Activated CD8-positive, alpha-beta memory T cell treated with anti-CD3 and anti-CD28 coated beads for 36 hours (primary cell): Measurements from ENCODE around the gene ABHD17C. TPM values are rescaled to one million over a fixed set of nuclear protein-coding genes. Genes with fewer than 3 reads are reported as not detected.

Experiments used
- CTCF ChIA-PET: fragments of 350-600 bp; sonication (Branson Sonifier 250); formaldehyde crosslinking; loops from one replicate; lab custom pipeline; 2021; ENCODE audit warnings: antibody characterized with exemption; lab: Charles Lee
- POLR2A ChIA-PET: fragments of 350-600 bp; sonication (Branson Sonifier 250); formaldehyde crosslinking; loops from one replicate; lab custom pipeline; 2021; ENCODE audit warnings: antibody characterized with exemption; lab: Charles Lee
- total RNA-seq, 2 experiments: library from RNA; stranded (reverse); gene quantifications; one replicate each; pipeline ENCODE4 v1.2.3, GENCODE V29; 2021

Gene ABHD17C
- total RNA-seq, 2 experiments from 2014 or later: 5.6 to 6.8 TPM

GRCh38 chr15:80684697-80685096, 10.4 kb upstream of the ABHD17C start:
- ChIA-PET POLR2A (no interaction called here), CTCF (no interaction called here)

DNA sequence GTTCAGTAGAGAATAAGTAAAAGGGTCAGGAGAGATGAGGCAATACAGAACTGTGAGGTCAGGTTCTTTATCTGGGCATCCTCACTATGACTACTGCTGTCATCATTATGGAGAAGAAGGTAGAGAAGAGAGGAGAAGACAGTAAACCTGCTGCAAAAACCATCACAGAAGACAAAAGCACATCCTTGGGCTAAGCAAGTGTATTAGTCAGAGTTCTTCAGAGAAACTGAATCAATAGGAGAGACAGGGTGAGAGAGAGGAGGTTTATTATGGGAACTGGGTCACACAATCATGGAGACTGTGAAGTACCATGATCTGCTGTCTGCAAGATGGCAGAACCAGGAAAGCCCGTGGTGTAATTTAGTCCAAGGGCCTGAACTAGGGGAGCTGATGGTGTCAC, 9.5 kb upstream of the ABHD17C start:
- POLR2A ChIA-PET: no interaction called here

DNA sequence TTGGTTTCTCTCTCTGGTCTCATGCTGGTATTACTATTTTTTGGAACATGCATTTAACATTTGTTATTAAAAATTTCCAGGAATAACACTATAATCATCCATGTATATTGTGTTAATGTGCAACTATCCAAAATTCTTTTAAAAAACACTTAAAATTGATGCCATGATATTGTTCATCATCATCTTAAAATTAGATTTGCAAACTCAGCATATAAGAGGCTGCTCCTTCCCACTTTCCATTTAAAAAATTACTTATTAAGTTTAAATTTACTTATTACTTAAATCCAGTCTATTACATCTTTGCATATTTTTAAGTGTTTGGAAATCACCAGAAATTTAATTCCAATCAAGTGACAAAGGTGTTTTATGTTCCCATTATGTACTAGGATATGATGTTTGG, 5.8 kb upstream of the ABHD17C start:
- POLR2A ChIA-PET: no interaction called here
- CTCF ChIA-PET: no interaction called here

More for the DNA sequence above, 9.5 kb upstream of the ABHD17C start:
- CTCF ChIA-PET: no interaction called here

DNA sequence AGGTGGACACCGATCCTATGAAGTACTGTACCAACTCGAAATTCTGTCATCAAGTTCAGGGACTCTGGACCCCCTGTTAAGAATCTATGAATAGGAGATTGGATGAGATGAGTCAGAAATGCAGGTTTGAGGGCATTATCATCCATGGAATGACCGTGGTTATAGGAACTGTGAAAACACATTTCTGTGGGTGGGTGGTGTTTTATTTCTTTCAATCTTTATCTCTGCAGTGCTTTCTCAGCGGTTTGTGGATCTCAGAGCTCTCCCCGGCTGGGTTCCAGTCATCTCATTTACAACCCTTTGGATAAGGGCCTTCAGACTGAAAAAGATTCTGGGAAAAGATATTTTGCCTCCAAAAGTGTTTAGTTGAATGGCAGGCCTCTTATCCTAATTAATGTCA, 5.4 kb upstream of the ABHD17C start:
- ChIA-PET POLR2A (interaction anchor here (0.6 kb wide), 1 partner anchor 140 kb away, joined by 3 read pairs; no protein-coding TSS in a partner anchor), CTCF (no interaction called here)

DNA sequence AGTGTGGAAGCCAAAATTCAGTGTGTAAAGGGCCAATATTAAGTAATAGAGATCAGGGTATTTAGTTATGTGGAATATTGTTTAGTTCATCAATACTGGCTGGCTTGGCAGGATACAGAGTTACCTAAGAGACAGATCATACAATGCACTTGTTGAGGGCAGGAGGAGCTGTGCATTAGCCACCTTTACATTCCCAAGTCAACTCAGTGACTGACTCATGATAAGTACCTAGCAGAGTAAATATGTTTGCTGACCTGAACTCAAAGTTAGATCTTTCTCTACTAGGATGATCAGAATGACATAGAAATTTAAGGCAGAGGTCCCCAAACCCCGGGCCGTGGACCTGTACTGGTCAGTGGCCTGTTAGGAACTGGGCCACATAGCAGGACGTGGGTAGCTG, 3.5 kb upstream of the ABHD17C start:
- CTCF ChIA-PET: no interaction called here
- POLR2A ChIA-PET: no interaction called here

GRCh38 chr15:80693682-80694610, 1.2 kb upstream of the ABHD17C start:
- CTCF ChIA-PET: no interaction called here
- POLR2A ChIA-PET: interaction anchor here (0.7 kb wide), 1 partner anchor 11 kb away, joined by 4 read pairs; no protein-coding TSS in a partner anchor

DNA sequence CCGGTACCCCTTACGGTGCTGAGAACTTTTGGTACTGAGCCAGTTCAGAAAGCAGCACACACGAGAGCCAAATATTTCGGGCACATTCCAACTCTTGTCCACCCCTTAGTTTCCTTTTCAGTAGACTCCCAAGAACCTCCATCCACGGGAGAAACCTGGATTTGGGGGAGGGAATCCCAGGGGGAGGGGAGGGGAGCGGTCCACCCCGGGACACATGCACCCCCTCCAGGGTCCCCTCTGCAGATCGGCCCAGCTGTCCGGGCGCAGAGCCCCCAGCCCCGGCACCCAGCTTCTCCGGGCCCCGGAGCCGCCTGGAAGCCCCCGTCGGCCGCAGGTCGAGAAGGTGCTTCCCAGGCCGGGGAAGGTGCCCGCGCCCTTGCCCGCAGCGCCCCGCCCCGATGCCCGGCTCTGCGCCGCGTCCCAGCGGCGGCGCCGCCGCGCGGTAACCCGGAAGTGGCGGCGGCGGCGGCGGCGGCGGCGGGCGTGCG, 455 bp upstream of the ABHD17C start:
- ChIA-PET POLR2A (no interaction called here), CTCF (no interaction called here)

GRCh38 chr15:80695911-80696661, 976 bp downstream of the ABHD17C start:
- ChIA-PET CTCF (interaction anchor here (1.2 kb wide), 1 partner anchor 36 kb away, joined by 3 read pairs; no protein-coding TSS in a partner anchor), POLR2A (interaction anchor here (0.8 to 1.3 kb wide), 3 partner anchors 9 to 293 kb away, joined by 3 read pairs; no protein-coding TSS in a partner anchor)

DNA sequence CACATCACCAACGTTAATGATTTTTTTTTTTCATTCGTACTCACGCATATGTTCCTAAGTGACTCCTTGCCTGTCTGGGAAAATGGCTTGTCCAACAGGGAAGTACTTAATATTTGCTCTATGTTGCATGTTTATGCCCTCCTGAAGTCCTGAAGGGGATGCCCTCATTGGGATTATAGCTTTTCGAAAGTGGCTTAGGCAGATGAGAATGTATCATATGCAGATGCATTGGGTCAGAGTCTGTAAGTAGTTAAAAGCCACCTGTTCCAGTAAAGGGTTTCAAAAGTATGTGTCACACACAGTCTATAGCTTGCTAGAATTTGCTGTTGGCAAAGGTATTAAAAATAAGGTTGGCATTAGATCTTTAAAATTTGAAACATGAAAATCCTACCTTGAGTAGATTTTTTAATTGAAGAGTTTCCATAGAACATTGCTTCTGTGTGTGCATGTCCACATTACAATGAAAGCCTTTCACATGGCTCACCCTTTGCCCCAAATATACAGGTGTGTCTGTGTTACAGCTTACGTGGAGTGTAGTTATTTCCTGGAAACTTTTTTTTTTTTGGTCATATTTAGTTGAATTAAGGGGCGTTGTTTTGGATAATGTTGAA, 2.1 kb downstream of the ABHD17C start:
- ChIA-PET POLR2A (no interaction called here), CTCF (interaction anchor here (1.2 kb wide), 1 partner anchor 37 kb away, joined by 3 read pairs; no protein-coding TSS in a partner anchor)

DNA sequence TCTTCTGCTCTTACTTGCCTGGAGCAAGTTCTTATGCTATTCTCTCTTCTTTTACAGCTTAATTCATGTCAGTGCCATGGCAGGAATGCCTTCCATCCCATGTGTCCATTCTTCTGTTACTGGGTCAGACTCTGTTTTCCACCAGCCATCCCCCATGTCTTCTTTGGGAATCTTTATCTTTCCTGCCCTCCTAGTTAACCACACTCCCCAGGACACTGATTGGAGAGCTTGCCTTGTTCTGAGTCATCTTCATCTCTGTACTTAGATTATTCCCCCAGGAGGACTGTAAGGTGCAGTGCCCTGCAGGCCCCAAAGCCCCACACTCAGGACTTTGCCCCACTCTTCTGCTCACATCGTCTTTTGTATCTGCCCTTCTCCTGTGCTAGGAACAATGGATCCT, 3.6 kb downstream of the ABHD17C start:
- POLR2A ChIA-PET: no interaction called here
- CTCF ChIA-PET: no interaction called here

DNA sequence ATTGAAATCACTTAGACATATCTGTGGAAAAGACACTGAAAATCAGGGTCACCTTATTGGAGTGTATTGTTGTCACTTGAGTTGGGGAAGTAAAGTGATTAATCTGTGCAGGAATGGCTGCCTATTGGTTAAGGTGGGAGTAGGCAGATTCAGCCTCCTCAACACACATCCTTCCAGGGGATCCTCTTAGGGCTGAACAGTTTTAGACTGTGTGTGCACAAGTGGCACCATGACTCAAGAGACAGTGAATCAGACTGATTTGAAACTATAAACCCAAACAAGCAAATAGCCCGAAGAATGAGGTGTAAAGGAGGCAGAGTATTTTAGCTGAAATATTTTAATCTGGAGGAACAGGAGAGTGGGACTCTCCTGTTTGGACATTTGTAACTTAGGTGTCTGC, 4.9 kb downstream of the ABHD17C start:
- ChIA-PET POLR2A (no interaction called here), CTCF (no interaction called here)

GRCh38 chr15:80701676-80702311, 6.7 kb downstream of the ABHD17C start:
- POLR2A ChIA-PET: no interaction called here
- CTCF ChIA-PET: no interaction called here

- ChIA-PET CTCF (no interaction called here), POLR2A (no interaction called here)
Observed at GRCh38 chr15:80703081-80703480, 8.0 kb downstream of the ABHD17C start.

GRCh38 chr15:80703965-80704364, 8.9 kb downstream of the ABHD17C start:
- ChIA-PET CTCF (interaction anchor here (0.6 to 0.7 kb wide), 2 partner anchors 191 to 535 kb away, joined by 3 read pairs; no protein-coding TSS in a partner anchor), POLR2A (no interaction called here)

- ChIA-PET CTCF (no interaction called here), POLR2A (no interaction called here)
Observed at GRCh38 chr15:80706161-80706560, 11.1 kb downstream of the ABHD17C start.

DNA sequence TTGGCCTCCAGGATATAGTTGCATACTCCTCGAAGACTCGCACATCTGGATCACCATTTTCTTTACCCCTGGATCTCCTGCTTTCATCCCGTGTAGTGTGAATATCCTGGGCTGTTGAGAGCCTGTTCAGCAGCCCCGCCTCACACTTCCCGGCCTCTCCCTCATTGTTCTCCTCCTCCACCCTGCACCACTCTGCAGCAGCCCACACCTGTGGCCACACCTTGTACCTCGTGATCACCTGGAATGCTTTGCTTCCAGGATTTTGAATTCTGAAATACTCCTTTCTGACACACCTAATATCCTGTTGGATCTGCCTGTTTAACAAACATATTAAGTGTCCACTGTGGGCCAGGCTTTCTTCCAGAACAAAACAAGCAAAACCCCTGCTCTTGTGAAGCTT, 14.4 kb downstream of the ABHD17C start:
- ChIA-PET POLR2A (no interaction called here), CTCF (no interaction called here)

- POLR2A ChIA-PET: no interaction called here
- CTCF ChIA-PET: no interaction called here
Observed at GRCh38 chr15:80710635-80711554, 15.8 kb downstream of the ABHD17C start.

DNA sequence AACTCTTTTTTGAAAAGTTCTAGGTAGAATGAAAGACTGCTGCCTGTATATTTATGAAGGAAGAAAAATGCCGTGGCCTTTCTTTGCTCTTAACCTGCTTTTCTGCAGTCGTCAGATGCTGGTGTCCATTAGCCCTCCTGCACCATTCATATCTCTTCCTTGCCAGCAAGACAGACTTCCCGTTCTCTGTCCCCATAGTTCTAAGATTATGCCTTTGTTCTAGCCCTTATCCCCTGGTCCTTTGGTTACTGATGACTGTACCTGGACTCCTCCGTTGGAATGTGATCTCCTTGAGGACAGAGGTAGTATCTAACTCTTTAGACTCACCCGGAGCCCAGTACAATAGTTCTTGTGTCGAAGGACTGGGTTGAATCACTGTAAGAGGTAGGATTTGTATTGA, 16.8 kb downstream of the ABHD17C start:
- CTCF ChIA-PET: no interaction called here
- POLR2A ChIA-PET: interaction anchor here (0.6 kb wide), 1 partner anchor 15 kb away, joined by 3 read pairs; no protein-coding TSS in a partner anchor
